ENCODE results near the gene EEF2K. TPM values are rescaled to one million over a fixed set of nuclear protein-coding genes. Genes with fewer than 3 reads are reported as not detected.

The EEF2K gene
- total and polyA plus RNA-seq, 5 donors from 2014 or later = 2.7 to 20.1 (median 3.6) TPM

DNA sequence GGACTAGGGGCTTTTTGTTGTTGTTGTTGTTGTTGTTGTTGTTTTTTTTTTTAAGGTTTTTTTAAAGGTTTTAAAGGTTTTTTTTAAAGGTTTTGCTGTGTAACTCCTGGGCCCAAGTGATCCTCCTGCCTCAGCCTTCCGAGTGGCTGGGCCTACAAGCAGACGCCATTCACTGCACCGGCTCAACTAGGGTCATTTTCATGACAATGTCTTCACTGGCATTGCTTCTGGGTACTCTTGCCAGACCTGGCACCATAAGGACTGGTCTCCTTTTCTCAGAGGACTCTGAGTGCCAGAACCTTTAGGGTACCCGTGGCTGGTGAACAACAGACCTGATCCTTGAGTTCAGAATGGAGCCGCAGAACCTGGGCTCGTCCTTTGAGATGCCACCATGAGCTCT is 111.5 kb downstream of the EEF2K start:
- Mint-ChIP-seq H3K4me1 (peaks cover 5 to 6% (median 6%) of the 10 kb centered on the region in 4 donors), H3K36me3 (peaks cover 39% of the 10 kb centered on the region), H3K9me3 (peaks cover 0 to 1% (median 0%) of the 10 kb centered on the region in 7 donors), H3K27me3 (no peaks in the 10 kb centered on the region), H3K4me3 (no peak overlapping the region), H3K27ac (peak overlapping the region in 1 of 3 donors; percentile 21)
- no peaks in the 10 kb centered on the region for H3K4me1 ChIP-seq (ENCODE audit: control insufficient read depth, insufficient read depth, low read length, poor library complexity, severe bottlenecking)
- no peak overlapping the region for H3K27ac ChIP-seq (ENCODE audit: insufficient read depth, low read length, poor library complexity, severe bottlenecking)
- no peak for DNase-seq
- no peaks in the 10 kb centered on the region for H3K9me3 ChIP-seq (ENCODE audit: control insufficient read depth in 2 of 2, low read length in 2 of 2)
- H3K4me3 ChIP-seq (ENCODE audit: low read depth, low read length) = no peak overlapping the region
- ATAC-seq (ENCODE audit: low read depth in 2 of 2) = no peak
- H3K27me3 ChIP-seq (ENCODE audit: control insufficient read depth, insufficient read depth, low read length) = no peaks in the 10 kb centered on the region
- H3K36me3 ChIP-seq (ENCODE audit: control insufficient read depth, insufficient read depth, low read length) = peaks cover 79% of the 10 kb centered on the region

DNA sequence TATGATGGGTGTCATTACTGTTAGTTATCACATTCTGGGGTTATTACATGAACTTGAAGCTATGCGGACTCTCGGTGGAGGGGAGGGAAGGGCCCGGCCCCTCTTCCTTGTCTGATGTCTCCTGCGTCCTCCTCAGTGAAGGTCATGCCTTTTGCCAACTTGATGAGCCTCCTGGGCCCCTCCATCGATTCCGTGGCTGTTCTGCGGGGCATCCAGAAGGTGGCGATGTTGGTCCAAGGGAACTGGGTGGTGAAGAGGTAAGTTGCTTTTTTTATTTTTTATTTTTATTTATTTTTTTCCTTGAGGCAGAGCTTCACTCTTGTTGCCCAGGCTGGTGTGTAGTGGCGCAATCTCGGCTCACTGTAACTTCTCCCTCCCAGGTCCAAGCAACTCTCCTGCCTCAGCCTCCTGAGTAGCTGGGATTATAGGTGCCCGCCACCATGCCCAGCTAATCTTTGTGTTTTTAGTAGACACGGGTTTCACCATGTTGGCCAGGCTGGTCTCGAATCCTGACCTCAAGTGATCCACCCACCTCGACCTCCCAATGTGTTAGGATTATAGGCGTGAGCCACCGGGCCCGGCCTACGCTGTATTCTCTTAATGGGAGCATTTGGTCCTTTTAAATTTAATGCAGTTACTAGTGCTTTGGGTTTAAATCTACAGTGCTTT is 112.7 kb downstream of the EEF2K start:
- Histone ChIP-seq H3K27ac (ENCODE audit: insufficient read depth, low read length, poor library complexity, severe bottlenecking) (no peak overlapping the region), H3K4me1 (ENCODE audit: control insufficient read depth, insufficient read depth, low read length, poor library complexity, severe bottlenecking) (no peaks in the 10 kb centered on the region), H3K27me3 (ENCODE audit: control insufficient read depth, insufficient read depth, low read length) (no peaks in the 10 kb centered on the region), H3K36me3 (ENCODE audit: control insufficient read depth, insufficient read depth, low read length) (peaks cover 70% of the 10 kb centered on the region), H3K9me3 (ENCODE audit: control insufficient read depth in 2 of 2, low read length in 2 of 2) (no peaks in the 10 kb centered on the region), H3K4me3 (ENCODE audit: low read depth, low read length) (no peak overlapping the region)
- Mint-ChIP-seq H3K4me1 (peaks cover 5 to 6% (median 6%) of the 10 kb centered on the region in 4 donors), H3K27me3 (no peaks in the 10 kb centered on the region), H3K9me3 (peaks cover 0 to 1% (median 0%) of the 10 kb centered on the region in 7 donors), H3K27ac (no peak overlapping the region), H3K4me3 (no peak overlapping the region), H3K36me3 (peaks cover 34% of the 10 kb centered on the region)
- DNase-seq (peak; percentile 32 to 57 (median 51)), ATAC-seq (ENCODE audit: low read depth in 2 of 2) (no peak)

DNA sequence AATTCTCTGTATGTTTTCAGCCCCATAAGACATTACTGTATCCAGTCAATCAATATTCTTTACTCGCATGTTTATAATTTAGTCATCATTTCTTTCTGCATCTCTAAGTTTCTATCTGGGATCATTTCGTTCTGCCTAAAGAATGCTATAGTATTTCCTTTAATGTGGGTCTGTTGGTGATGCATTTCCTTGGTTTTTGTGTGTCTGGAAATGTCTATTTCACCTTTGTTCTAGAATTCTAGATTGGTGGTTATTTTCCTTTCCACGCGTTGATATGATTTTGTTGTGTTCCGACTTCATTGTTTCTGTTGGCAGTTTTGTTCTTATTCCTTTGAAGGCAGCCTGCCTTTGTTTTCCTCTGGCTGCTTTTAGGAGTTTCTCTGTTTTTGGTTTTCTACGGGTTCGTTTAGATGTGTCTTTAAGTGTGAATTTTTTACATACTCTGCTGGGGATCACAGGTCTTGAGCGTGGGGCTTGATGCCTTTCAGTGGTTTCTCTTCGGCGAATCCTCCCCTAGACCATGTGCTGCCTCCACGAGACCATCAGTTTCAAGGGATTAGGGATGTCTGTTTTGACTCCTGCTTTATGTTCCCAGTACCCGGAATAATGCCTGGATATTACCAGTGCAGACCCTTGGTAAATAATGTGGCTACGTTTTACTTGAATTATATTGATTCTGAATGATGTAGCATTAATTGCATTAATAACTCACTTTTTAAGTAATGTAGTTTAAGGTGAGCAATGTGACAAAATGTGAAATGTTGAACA is 114.7 kb downstream of the EEF2K start:
- Mint-ChIP-seq H3K4me3 (peak overlapping the region in 1 of 4 donors; percentile 66), H3K9me3 (no peaks in the 10 kb centered on the region), H3K27me3 (no peaks in the 10 kb centered on the region), H3K36me3 (peaks cover 25% of the 10 kb centered on the region), H3K27ac (peak overlapping the region in 1 of 3 donors; percentile 71), H3K4me1 (peaks cover 5 to 6% (median 6%) of the 10 kb centered on the region in 4 donors)
- Histone ChIP-seq H3K4me1 (ENCODE audit: control insufficient read depth, insufficient read depth, low read length, poor library complexity, severe bottlenecking) (no peaks in the 10 kb centered on the region), H3K36me3 (ENCODE audit: control insufficient read depth, insufficient read depth, low read length) (peaks cover 74% of the 10 kb centered on the region), H3K4me3 (ENCODE audit: low read depth, low read length) (no peak overlapping the region), H3K9me3 (ENCODE audit: control insufficient read depth in 2 of 2, low read length in 2 of 2) (no peaks in the 10 kb centered on the region), H3K27ac (ENCODE audit: insufficient read depth, low read length, poor library complexity, severe bottlenecking) (no peak overlapping the region), H3K27me3 (ENCODE audit: control insufficient read depth, insufficient read depth, low read length) (no peaks in the 10 kb centered on the region)
- ATAC-seq (ENCODE audit: low read depth in 2 of 2) = no peak
- no peak for DNase-seq

DNA sequence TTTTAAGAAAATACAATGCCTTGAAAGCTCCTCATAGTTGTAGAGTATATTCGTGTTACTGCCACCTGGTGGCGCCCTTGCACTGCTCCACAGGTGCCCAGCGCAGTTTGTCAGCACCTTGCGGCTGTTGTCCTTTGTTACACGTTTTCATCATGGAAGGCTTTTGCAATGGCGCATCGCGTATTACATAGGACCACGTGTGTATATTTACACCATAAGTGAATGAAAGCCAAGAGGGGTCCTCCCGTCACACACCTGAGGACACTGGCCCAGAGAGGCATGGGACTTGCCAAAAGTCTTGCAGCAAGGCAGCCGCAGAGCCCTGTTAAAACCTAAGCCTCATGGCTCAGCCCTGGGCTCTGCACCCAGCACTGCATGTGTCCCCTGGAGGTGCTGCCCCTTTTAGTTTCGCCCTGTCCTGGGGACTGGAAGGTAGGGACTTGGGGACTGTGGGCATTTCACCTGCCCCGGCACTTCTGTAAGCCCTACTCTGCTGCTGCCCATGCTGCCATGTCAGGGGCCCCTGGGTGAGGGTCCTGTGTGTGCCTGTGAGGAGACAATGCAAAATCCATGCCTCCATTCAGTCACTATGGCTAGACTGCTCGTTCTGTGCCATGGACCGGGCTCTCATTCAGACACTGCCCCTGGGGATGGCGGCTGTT is 115.4 kb downstream of the EEF2K start:
- peak overlapping the region in 2 of 3 donors; percentile 71 to 87 for H3K27ac Mint-ChIP-seq
- no peaks in the 10 kb centered on the region for H3K9me3 ChIP-seq (ENCODE audit: control insufficient read depth in 2 of 2, low read length in 2 of 2)
- H3K4me1 ChIP-seq (ENCODE audit: control insufficient read depth, insufficient read depth, low read length, poor library complexity, severe bottlenecking) = no peaks in the 10 kb centered on the region
- peak overlapping the region in 1 of 4 donors; percentile 66 for H3K4me3 Mint-ChIP-seq
- peaks cover 72% of the 10 kb centered on the region for H3K36me3 ChIP-seq (ENCODE audit: control insufficient read depth, insufficient read depth, low read length)
- peak; percentile 73 to 79 for ATAC-seq (ENCODE audit: low read depth in 2 of 2)
- H3K4me3 ChIP-seq (ENCODE audit: low read depth, low read length) = no peak overlapping the region
- no peaks in the 10 kb centered on the region for H3K27me3 Mint-ChIP-seq
- peaks cover 21% of the 10 kb centered on the region for H3K36me3 Mint-ChIP-seq
- DNase-seq = peak; percentile 54 to 84 (median 76)
- H3K27me3 ChIP-seq (ENCODE audit: control insufficient read depth, insufficient read depth, low read length) = no peaks in the 10 kb centered on the region
- no peaks in the 10 kb centered on the region for H3K9me3 Mint-ChIP-seq
- H3K27ac ChIP-seq (ENCODE audit: insufficient read depth, low read length, poor library complexity, severe bottlenecking) = no peak overlapping the region
- peaks cover 5 to 6% (median 6%) of the 10 kb centered on the region in 4 donors for H3K4me1 Mint-ChIP-seq

DNA sequence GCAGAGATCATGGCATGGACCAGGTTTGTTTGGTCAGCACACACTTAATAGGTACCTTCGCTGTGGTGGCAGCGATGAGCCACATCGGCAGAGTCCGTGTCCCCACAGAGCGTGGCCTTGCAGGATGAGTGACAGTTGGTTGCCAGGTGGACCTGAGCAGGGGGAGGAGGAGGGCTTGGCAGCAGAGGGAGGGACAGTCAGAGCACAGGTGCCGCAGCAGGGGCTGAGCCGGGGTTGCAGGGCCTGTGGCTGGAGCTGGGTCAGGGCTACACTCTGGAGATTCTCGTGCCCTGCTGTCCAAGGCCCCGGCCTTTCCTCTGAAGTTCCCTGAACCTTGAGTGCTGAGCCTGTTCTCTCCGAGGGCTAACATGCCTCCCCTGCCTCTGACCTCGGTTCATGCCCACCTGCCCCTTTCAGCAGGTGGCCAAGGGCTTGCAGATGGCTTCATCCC is 116.0 kb downstream of the EEF2K start:
- no peak for DNase-seq
- Mint-ChIP-seq H3K27ac (peak overlapping the region in 1 of 3 donors; percentile 84), H3K4me1 (peaks cover 6 to 8% (median 6%) of the 10 kb centered on the region in 4 donors), H3K4me3 (no peak overlapping the region), H3K9me3 (no peaks in the 10 kb centered on the region), H3K27me3 (no peaks in the 10 kb centered on the region), H3K36me3 (peaks cover 22% of the 10 kb centered on the region)
- ATAC-seq (ENCODE audit: low read depth in 2 of 2) = no peak
- Histone ChIP-seq H3K4me1 (ENCODE audit: control insufficient read depth, insufficient read depth, low read length, poor library complexity, severe bottlenecking) (no peaks in the 10 kb centered on the region), H3K27ac (ENCODE audit: insufficient read depth, low read length, poor library complexity, severe bottlenecking) (no peak overlapping the region), H3K27me3 (ENCODE audit: control insufficient read depth, insufficient read depth, low read length) (no peaks in the 10 kb centered on the region), H3K4me3 (ENCODE audit: low read depth, low read length) (no peak overlapping the region), H3K36me3 (ENCODE audit: control insufficient read depth, insufficient read depth, low read length) (peaks cover 73% of the 10 kb centered on the region), H3K9me3 (ENCODE audit: control insufficient read depth in 2 of 2, low read length in 2 of 2) (no peaks in the 10 kb centered on the region)

DNA sequence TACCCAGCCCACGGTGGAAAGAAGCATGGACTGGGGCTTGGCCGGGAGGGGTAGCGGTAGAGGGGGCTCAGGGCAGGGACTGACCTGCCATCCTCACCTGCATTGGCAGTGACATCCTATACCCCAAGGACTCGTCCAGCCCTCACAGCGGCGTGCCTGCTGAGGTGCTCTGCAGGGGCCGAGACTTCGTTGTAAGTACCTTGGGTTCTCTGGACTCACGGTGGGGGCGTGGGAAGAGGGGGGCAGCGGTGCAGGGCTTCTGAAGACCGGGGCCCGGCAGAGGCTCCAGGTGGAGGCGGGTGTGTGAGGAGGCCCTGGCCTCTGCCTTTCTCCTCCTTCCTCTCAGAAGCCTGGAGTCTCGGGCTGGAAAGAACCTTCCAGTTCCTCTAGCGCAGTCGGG is 116.7 kb downstream of the EEF2K start:
- DNase-seq (no peak), ATAC-seq (ENCODE audit: low read depth in 2 of 2) (no peak)
- Mint-ChIP-seq H3K4me1 (peaks cover 6 to 12% (median 7%) of the 10 kb centered on the region in 4 donors), H3K4me3 (no peak overlapping the region), H3K27me3 (no peaks in the 10 kb centered on the region), H3K36me3 (peaks cover 22% of the 10 kb centered on the region), H3K9me3 (no peaks in the 10 kb centered on the region), H3K27ac (peak overlapping the region in 1 of 3 donors; percentile 20)
- Histone ChIP-seq H3K27me3 (ENCODE audit: control insufficient read depth, insufficient read depth, low read length) (no peaks in the 10 kb centered on the region), H3K27ac (ENCODE audit: insufficient read depth, low read length, poor library complexity, severe bottlenecking) (no peak overlapping the region), H3K9me3 (ENCODE audit: control insufficient read depth in 2 of 2, low read length in 2 of 2) (no peaks in the 10 kb centered on the region), H3K4me3 (ENCODE audit: low read depth, low read length) (no peak overlapping the region), H3K4me1 (ENCODE audit: control insufficient read depth, insufficient read depth, low read length, poor library complexity, severe bottlenecking) (no peaks in the 10 kb centered on the region), H3K36me3 (ENCODE audit: control insufficient read depth, insufficient read depth, low read length) (peaks cover 73% of the 10 kb centered on the region)

DNA sequence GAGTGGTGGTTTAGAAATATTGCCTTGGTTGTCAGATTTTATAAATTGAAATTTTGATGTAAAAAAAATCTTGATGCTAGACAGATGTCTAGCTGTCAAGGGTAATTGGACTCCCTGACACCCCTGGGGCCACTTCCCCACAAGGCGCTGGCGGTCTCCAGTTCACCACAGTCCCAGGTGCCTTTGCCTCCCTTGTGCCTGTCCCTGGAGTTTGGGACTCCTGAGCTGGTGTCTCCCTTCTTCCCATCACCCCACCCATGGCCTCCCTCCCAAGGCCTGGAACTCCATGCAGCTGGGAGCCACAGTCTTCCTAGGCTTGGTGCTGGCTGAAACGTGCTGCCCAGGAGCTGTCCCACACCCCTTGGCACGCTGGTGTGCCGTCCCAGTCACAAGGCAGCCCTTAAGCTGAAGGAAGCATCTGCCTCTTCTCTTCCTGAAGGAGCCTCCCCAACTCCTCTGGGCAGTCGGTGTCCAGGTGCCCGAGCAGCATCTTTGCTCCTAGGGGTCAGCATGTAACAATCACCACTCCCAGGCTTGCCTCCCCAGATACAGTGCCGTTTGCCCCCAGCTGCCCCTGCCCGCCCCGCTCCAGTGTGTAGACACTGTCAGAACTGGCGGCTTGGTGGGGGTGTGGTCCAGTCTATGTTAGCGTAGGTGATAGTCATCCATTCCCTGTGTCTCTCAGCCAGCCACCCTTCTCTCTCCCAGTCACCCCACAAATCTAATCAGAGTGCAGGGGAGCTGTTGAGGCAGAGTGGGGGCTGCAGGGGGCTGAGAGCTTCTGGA is 117.3 kb downstream of the EEF2K start:
- Histone ChIP-seq H3K27me3 (ENCODE audit: control insufficient read depth, insufficient read depth, low read length) (no peaks in the 10 kb centered on the region), H3K36me3 (ENCODE audit: control insufficient read depth, insufficient read depth, low read length) (peaks cover 75% of the 10 kb centered on the region), H3K4me1 (ENCODE audit: control insufficient read depth, insufficient read depth, low read length, poor library complexity, severe bottlenecking) (peaks cover under 1% of the 10 kb centered on the region), H3K27ac (ENCODE audit: insufficient read depth, low read length, poor library complexity, severe bottlenecking) (no peak overlapping the region), H3K9me3 (ENCODE audit: control insufficient read depth in 2 of 2, low read length in 2 of 2) (no peaks in the 10 kb centered on the region), H3K4me3 (ENCODE audit: low read depth, low read length) (no peak overlapping the region)
- H3K4me1 Mint-ChIP-seq = peaks cover 6 to 12% (median 7%) of the 10 kb centered on the region in 4 donors
- H3K9me3 Mint-ChIP-seq = no peaks in the 10 kb centered on the region
- H3K27ac Mint-ChIP-seq = peak overlapping the region in 2 of 3 donors; percentile 41 to 69
- DNase-seq = no peak
- H3K27me3 Mint-ChIP-seq = no peaks in the 10 kb centered on the region
- no peak overlapping the region for H3K4me3 Mint-ChIP-seq
- no peak for ATAC-seq (ENCODE audit: low read depth in 2 of 2)
- H3K36me3 Mint-ChIP-seq = peaks cover 22% of the 10 kb centered on the region

Data from CD4-positive, CD25-positive, alpha-beta regulatory T cell (primary cell).